DMS153 treated with DMSO at 0.1 percent for 48 hours (cell line): ENCODE measurements around the gene JHY.
"Not testable (repeated sequence)": the region's sequence is repeated elsewhere in the genome, so short reads cannot be mapped to it uniquely, and the experiment has no call there.

ENCODE experiments used
- DNase-seq: peaks from one replicate; lab custom pipeline; 2025; ENCODE audit not compliant: unreplicated experiment; lab: John Stamatoyannopoulos, UW

Gene JHY

GRCh38 chr11:122882189-122882856 is at the start of gene JHY:
Gene JHY (plus strand): TSS chr11:122882759. CDS start chr11:122885850, 3,091 bp downstream.
- DNase-seq = no peak

GRCh38 chr11:122833846-122834464 is 48.6 kb upstream of the JHY start:
- DNase-seq = no peak

GRCh38 chr11:122836916-122837315 is 45.6 kb upstream of the JHY start:
- no peak for DNase-seq

GRCh38 chr11:122837528-122838346 is 44.8 kb upstream of the JHY start:
- DNase-seq = no peak

DNA sequence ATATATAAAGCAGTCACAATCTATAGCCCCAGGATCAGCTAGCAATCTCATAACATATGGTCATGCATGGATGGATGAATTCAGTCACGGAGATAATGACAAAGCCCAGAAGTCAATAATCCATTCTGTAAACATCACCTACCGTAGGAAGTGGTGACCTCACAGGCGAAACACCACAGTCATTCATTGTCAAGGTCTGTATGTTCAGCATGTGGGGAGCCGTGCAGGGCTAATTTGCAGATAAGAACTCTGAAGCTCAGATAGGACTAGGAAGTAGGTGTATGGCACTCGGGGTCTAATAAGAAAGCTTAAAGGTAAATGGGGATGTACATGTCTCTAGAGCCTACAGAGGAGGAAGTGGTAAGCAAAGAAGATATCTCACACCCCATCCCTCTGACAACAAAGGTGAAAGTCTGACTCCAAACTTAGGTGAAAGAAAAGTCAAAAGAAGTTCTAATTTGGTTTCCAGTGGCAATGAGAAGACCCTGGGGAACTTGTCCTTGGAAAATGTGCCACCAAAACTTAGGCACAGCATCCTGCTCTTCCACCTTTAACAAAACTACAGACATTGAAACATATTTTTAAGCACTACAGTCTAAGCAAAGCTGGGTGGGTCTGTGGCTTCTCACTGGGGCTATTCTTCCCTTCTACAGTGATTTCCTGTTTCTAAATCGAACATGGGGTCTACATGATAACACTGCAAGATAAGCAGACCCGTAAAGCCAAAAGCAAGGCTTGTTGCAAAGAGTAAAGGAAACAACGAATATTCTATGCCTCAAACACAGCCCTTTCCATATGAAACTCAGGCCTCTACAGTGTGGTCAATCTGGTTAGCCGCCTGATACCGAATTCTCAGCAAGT is 39.0 kb upstream of the JHY start:
- DNase-seq = peak; percentile 39

DNA sequence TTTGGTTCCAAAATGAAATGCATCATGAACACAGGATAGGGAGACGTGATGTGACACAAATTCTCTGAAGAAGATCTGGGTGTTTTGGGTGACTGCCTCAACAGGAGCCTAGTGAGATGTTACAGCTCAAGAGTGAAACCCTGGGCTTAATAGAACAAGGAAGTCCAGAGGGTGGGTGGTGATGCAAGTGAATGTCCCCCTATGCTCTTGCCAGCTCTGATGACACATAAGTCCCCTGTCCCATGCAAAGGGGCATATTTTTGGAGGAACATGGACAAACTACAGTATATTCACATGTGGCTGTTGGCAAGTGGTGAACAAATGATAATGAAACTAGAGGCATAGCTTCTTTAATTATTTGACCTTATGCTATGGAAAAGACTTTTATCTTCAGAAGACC is 35.1 kb upstream of the JHY start:
- DNase-seq = no peak

GRCh38 chr11:122848186-122848585 is 34.4 kb upstream of the JHY start:
- DNase-seq = no peak

DNA sequence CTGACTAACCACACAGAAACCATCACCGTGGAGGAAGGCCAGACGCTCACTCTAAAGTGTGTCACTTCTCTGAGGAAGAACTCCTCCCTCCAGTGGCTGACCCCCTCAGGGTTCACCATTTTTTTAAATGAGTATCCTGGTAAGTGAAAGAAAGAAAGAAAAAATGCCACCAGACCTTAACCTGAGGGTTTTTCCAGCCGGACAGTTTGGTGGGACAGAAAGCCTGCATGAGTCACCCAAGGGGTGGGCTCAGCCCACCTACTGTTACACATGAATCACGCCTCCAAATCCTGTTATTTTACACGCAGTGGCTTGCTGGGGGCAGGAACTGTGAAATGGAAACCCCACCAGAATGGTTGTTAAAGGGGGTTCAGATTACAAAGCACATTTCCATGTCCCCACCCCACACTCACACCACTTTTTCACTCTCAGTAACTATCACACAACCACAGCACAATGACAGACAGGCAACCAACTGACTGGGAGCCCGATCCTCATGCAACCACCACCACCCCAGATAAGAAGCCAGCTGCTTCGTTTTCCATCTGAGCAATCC is 32.4 kb upstream of the JHY start:
- no peak for DNase-seq

- DNase-seq = no peak
These were observed 31.1 kb upstream of the JHY start for GRCh38 chr11:122851366-122851966.

DNA sequence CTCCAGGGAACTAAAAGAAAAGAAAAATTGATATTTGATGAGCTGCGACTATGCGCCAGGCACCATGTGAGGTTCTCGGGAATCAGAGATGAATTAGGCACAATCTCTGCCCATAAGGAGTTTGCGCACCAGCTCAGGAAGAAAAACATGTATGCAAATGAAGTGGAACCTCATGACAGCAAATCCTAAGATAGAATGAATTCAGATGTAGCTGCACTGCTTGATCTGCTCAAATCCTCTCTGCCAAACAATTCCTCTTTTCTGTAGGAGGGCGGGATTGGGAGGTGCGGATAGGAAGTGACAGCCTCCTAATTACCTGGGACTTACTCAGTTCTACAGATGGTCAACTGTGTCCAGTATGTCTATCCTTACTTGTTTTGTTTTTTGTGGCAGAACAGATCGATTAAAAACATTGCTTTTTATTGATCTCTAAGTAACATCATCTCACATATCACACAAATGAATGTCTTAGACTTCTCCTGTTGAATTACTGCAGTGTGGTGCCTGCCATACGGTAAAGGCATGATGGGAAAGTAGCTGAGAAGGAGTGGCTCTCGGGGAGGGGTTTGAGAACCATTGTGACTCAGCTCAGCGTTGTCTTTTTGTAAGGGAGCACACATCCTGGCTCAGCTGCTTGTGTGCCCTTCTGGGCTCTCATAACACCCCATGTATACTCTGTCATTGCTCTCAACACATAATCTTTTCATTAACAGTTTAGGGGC is 30.3 kb upstream of the JHY start:
- DNase-seq = no peak

DNA sequence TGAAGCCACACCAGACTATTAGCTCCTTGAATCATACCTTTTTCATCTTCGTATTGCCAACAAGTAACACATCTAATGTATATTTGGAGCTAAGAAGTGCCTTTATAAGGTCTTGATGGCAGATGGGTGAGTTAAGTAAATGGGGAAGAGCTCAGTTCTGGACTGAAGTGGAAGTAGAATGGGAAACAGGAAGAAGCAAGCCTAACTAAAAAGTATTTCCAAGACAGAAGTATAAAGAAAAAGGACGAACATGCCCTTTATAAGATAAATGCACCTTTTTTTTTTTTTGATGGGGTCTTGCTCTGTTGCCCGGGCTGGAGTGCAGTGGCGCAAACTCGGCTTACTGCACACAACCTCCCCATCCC is 29.8 kb upstream of the JHY start:
- no peak for DNase-seq

GRCh38 chr11:122853261-122853660 is 29.3 kb upstream of the JHY start:
- no peak for DNase-seq

- peak; percentile 88 for DNase-seq
These were observed 28.6 kb upstream of the JHY start for GRCh38 chr11:122853971-122854446.

DNA sequence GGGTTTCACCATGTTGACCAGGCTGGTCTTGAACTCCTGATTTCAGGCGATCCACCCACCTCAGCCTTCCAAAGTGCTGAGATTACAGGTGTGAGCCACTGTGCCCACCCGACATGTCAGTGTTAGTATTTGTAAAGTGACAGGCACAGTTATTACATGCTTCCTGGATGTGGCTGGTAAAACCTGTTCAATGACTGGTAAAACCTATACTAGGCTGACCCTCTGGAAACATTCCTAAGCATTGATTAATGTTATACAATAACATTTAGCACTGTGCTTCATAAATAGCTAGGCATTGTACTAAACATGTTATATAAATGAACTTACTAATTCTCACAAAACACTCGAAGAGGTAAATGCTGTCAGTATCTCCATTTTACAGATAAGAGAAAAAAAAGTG is 20.9 kb upstream of the JHY start:
- no peak for DNase-seq

DNA sequence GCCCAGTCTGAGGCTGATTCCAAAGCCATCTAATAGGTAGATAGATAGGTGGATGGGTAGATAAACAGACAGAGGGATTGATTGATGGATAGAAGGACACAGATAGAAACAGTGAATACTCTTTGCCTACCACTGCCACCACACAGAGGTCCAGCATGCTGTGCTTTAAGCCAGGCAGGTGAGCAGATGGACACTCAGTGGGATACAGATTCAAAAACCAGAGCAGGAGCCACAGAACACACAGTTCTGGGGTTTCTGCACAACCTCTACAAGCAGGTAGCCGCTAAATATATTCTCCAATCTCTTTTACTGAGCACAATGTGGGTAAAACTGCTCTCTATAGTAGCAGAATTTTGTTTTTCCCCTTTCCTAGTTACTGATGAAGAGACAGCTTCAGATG is 20.5 kb upstream of the JHY start:
- no peak for DNase-seq

DNA sequence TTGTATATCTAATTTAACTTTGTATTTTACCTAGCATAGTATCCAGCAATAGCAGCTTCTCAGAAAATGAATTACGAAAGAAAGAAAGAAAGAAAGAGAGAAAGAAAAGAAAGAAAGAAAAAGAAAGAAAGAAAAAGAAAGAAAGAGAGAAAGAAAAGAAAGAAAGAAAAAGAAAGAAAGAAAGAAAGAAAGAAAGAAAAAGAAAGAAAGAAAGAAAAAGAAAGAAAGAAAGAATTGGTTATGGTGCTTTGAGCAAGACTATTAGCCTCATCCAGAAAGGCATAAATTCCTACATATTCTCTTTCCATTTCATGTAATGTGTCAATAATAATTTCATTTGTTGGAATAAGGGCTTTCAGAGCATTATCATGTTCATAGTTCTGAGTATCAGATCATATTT is 19.4 kb upstream of the JHY start:
- DNase-seq = not testable (repeated sequence)

- peak; percentile 15 for DNase-seq
These were observed 18.7 kb upstream of the JHY start for GRCh38 chr11:122863704-122864326.

DNA sequence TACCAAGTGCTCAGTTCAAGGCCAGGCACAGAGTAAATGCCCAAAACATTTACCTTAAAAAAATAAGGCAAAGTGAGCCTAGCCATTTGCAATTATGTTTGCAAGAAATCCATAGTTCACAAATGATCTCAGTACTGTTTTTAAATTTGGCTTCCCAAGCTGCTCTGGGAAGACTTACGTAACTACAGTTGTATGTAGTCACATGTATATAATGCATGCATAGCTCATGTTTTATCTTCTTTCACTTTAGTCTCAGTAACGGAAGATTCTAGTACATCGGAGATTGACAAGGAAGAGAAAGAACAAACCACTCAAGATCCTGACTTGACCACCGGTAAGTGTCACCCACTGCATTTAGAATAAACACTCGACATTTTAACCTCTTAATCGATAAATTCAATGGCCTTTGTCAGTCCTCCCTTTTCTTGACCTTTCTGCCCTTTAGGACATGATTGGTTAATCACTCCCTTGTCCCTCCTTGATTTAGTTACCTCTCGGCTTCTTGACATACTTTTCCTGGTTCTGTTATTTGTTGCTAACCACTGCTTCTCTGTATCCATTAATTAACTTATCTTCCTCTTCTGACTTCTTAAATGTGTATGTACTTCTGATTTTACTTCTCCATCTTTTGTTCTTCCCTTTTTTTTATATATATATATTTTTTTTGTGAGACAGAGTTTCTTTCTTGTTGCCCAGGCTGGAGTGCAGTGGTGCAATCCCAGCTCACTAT is 18.0 kb upstream of the JHY start:
- DNase-seq = no peak

GRCh38 chr11:122869622-122870021 is 12.9 kb upstream of the JHY start:
- no peak for DNase-seq
